T-helper 1 cell (primary cell): Measurements from ENCODE around the gene DYNLT2.
A peak's percentile ranks its signal among the peaks of the same experiment; 100 is the strongest.

ENCODE experiments used
- DNase-seq, 5 donors: peaks; one replicate each; pipeline ENCODE4 v3.0.0-alpha.2; 2012 to 2020
- total RNA-seq, 4 donors: gene quantifications; one replicate each; lab custom pipeline; 2026; lab: John Stamatoyannopoulos, UW

DYNLT2 gene, protein sequence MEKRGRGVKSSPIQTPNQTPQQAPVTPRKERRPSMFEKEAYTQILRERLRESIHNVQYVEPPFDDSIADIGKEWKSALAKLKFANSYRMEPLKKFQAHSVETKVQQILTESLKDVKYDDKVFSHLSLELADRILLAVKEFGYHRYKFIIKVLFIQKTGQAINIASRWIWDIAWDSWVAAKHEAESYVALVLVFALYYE
- total RNA-seq = 7.9 to 19.4 (median 12.1) reads per million in 4 donors

DNA sequence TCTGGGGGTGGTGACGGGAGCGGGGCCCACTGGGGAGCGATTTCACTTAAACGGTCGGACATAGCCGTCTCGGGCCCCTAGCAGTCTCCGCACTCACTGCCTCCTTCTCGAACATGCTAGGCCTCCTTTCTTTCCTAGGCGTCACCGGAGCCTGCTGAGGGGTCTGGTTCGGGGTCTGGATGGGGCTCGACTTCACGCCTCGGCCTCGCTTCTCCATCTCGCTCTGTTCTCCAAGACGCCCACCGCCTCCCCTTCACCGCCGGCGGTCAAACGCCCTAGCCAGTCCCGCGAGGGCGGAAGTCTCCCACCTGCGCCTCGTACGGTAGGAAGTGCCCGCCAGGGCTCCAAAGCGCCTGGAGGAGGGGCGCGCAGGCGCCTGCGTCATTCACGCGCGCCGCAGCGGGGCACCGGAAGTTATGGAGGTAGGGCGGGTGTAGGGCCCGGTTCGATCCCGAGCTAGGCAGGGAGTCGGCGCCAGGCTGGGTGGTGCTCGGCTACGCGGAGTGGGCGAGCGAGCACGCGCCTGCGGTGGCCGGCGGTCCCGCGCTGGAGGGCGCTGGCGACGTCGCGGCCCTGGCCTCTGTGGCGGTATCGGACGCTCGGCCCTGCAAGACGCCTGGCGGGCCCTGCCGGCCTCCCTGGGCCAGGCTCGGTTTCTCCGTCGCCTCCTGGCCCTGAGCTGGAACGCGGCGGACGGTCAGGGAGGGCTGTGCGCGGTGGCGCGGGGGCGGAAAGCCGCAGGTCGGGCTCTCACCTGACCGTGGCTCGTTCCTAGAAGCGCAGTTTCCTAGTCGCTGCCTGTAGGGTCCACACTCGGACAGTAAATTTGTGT is at the start of gene DYNLT2, which contains the start of gene ERMARD:
DYNLT2 (minus strand) TSS at position 331 of the 832 bp plus-strand sequence; CDS start at position 217, 114 bp downstream.
ERMARD (plus strand) TSS at position 381 of the 832 bp plus-strand sequence; CDS start at position 417, 36 bp downstream.
- peak; percentile 82 to 94 (median 89) for DNase-seq

DNA sequence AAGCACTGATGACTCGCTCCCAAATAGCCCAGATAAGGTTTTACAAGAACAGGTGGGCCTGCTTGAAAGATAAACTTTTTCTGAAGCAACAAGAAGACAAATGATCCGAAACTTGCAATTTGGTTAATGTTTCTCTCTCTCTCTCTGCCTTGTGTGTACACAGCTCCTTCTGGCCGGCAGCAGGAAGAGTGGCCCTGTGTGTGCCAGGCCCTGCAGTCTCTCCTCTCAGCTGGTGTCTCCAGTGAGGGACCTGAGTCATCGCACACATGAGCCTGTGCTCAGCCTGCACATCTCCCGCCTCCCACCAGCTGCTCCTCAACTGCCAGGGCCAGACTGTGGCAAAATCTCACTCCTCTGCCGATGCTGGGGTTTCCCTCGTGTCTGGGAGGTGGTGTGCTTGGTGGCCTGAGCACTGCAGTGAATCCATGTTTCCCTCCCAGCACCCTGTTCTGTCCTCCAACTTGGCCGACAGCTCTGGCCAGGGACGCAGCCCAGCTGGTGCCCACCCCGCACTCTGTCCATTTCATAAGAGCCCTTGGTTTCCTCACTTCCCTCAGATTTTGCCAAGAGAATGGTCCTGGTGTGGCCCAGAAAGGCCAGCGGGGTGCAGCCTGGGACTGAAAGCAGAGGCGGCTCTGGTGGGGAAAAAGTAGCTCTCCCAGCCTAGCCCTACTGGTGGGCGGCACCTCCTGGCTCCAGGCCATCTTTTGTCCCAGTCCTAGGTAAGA is 49.5 kb upstream of the DYNLT2 start:
- DNase-seq = no peak

DNA sequence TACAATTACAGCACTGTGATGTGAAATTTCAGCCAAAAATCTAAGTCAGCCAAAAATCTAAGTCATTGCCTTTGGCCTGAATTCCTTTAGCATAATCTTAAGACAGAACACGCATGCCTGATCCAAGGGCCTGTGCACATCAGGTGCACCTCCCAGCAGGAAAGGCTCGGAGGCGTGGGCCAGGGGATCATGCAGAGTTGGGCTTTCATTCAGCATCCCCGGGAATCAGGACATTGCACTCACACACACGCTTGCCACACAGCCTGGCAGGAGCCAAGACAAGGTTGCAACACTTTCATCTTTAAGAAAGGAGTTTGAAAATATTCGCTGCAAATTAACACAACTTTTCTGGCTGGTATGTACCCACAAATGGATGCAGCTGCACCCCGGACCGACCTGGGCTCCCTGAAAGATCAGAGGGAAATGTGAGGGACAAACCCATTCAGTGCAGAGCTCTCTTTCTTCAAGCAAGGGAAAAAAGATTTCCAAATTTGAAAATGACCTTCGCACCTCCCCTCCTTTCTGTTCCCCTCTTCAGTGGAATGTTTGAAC is 48.8 kb upstream of the DYNLT2 start:
- DNase-seq = no peak

DNA sequence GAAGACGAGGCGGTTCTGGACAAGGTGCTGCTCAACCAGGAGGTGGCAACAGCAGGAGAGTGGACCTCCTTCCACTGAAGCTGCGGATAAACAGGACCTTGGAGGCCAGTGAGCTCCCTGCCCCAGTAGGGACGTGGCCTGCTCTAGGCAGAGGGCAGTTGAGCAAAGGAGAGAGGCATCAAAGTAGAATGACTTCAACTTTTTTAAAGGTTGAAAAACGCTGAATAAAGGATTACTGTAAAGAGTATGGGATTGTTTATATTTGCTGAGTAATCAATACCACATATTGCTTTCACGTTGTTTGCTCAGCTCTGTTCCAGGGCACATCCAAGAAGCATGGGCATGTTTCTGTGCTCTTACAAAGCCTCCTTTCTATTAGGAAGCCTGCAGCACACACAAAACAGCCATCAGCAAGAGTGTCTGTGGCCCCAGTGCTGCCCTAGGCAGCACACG is 48.1 kb upstream of the DYNLT2 start:
- DNase-seq = no peak

DNA sequence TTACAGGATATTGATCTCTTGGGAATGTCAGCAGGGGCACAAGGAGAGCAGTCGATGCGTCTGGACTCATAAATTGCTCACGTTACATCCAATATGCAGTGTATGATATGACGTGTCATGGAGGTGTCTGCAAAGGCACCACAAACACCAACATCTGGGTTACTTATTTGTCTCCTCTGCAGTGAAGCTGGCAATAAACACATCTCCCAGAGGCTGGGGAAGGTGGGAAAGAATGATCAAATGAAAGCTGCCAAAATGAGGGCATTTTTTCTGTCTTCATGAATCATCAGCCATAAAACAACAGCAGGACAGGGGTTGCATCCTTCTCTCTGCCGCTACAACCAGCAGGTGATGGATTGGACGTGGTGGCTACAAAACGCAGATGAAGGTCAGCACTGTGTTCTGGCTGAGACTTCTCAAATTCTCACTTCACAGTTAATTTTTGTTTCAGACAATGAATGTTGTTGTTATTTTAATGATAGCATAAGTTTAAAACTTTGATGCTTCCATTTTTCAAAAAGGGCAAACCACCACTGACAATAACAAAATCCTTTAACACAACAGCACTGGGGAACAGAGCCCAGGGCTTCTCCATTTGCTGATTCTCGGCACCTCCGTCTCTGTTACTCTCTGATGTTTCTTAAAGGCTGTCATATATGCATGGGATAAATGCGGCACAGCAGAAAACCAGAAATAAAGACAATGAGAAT is 47.5 kb upstream of the DYNLT2 start:
- DNase-seq = no peak

DNA sequence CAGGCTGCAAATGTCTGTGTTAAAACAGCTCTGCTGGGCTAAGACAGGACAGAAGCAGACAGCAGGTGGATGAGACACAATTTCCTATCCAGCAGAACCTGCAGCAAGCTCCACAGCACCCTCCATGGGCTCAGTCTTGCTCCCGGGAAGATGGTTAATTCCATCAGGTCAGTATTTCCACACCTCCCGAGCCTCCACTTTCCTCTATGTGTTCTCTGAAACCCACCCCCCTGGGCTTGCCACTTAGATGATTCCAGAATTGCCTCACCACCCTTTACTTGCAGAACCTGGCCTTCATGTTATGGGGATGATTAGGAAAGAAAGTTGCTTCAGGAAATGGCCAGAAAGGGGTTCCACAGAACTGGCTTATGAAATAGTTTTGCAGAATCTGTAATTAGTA is 43.8 kb upstream of the DYNLT2 start:
- no peak for DNase-seq

DNA sequence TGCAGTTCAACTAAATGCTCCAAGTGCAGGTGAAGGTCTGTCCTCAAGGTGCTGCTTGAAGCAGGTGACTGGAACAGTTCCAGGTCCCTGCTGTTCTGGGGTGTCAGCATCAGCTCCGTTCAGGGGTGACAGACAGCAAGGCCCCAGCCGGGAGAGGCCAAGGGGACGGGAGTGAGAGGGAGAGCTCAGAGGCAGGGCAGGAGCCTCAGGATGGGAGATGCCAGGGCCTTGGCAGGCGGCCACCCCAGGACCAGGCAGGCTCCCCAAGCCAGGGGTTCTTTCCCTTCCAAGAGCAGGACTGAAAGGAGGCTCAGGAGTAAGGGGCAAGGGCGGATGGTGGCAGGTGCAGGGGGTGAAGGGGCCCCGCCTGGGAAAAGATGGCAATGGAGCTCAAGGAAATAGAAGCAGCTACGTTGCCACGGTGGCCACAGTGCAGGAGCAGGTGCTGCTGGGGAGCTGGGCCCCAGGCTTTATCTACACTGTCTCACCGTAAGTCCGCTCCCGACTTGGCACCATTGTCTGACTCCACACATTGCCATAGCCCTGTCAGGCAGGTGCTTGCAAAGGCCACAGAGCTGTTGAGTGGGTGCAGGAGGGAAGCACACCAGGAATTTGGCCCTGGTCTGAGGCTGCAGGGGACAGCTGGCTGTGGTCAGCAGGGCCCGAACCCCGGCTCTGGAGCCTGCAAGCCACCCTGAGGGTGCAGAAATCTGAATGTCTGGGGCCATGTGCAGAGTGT is 43.1 kb upstream of the DYNLT2 start:
- no peak for DNase-seq

DNA sequence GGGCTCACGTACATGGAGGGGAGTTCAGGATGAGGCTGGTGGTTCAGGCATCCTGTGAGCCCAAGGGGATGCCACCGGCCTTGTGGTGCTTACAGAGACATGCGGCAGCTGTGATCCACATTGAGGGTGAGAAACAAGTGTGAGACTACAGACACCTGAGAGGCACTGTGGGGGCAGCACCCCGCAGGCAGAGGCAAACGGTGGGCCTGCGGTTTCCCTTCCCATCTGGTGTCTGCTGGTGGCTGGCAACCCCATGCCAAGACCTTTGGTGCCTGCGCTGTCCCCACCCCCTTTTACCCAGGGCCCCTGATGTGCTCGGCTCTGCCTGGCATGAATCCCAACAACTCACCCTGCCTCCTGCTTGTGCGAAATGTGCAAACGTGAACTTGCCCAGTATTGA is 42.0 kb upstream of the DYNLT2 start:
- no peak for DNase-seq

DNA sequence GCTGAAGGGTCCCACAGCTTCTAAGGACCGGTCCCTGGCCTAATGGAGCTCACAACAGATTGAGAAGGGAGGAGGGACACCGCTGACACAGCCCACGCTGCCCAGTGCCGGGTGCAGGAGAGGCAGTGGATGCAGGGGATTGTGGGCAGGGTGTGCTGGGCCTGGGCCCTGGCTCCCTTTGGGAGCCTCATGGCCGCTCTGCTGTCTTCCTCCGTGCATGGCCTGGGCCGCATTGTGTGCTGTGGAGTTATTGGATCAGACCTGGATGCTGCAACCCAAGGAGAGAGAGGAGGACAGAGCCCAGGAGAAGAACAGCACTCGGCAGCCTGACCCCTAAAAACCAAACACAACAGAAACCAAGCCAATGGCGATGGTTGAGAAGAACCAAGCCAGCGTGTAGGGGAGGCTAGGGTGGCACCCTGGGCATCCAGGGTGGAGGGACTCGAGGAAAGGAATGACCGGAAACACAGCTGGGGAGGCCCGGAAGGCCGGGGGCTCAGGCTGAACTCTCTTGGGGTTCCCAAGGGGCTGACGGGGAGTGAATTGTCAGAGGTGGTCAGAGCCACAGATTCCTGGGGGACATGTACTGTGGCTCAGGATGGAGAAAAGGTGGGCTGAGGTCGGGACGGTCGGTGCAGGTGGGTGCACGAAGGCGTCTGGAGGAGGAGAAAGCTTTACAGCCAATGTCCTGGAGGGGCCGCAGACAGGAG is 41.1 kb upstream of the DYNLT2 start:
- DNase-seq = no peak

DNA sequence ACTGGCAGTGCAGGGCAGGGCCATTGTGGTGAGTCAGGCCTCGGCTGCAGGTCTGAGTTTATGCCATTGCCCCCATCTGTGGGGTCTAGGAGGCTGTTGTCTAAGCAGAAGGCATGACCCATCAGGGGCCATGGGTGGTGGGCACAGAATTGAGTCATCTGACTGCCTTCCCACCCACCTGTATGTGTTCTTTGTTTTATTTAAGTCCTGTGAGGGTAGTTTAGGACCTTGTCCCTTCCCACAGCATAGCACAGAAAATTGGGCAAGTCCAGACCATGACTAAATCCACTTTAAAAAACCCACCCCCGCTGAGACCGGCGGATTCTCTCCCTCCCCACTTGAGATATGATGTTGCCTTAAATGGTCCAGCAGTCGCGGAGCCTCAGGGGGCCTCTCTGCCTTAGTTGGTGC is 40.4 kb upstream of the DYNLT2 start:
- DNase-seq = no peak

DNA sequence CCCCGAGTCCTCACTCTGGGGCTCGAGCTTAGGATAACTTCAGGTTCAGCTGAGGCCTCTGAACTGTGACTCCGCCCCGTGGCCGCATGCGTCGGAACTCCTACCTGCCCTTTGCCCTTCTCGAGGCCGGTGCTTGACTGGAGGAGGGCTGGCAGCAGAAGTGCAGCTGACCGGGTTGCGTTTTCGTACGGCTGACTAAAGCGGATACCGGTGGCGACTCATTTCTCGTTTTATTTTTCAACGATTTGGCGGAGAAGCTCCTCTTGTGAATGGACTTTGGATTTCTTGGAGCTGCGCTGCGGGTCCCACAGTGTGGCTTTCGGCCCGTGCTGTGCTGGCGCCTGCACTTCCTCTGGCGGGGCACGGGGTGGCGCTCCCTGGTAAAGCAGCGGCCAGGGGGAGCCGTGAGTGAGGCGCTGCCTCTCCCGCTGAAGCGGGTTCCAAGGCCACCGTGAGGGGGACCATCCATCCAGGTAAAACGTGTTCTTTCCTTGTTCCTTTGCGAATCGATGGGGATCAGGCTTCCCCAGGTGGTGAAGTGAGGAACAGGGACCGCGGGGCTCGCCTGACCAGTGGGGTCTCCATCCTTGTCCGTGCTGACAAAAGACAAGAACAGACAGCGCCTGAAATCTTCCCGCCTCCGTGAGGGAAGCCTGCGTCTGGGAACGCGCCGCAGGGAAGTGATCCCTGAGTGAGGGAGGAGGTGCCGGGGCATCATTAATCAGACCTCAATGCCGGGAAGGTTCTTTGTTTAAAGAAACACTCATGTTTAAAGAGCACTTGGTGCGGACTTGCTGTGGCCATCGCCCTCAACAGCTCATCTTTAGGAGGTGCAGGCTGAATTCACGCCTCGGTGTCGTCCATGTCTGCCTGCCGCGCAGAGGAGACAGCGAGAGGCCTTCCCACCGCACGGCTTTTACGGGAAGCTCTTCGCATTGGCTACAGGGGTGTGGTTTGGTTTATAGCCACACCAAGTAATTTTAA is 38.9 kb upstream of the DYNLT2 start:
- peak; percentile 44 to 71 (median 60) for DNase-seq

DNA sequence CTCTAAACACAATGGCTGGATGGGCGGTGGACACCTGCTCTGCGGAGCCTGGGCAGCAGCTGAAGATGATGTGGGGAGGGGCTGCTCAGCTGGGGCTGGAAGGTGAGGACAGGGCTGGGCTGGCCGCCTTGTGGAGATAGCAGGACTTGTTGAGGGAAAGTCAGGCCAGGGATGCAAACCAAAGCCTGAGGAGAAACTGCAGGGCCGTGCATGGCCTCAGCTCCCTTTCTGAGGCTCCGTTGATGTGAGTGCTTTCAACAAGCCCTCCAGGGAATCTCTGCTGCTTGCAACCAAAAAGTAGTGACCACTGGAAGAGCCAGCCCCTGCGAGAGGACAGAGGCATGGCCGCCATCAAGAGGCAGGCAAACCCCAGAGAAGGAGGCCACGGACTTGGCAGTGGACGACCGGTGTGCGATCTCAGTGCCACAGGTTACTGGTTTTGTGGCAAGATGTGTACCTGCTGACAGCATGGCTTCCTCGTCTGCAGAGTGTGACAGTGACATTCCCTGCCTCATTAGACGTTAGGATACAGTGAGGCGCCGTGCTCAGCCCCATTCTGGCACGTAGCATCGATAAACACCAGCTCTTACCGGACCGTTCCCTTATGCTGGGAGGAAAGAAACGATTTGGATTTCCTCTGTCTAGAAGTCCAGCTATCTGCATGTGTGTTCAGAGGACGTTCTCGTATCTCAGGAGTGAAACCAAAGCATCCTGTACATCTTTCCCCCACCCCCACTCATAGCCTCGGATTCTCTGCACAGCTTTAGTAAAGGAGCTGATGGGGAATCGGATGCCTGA is 38.0 kb upstream of the DYNLT2 start:
- no peak for DNase-seq

DNA sequence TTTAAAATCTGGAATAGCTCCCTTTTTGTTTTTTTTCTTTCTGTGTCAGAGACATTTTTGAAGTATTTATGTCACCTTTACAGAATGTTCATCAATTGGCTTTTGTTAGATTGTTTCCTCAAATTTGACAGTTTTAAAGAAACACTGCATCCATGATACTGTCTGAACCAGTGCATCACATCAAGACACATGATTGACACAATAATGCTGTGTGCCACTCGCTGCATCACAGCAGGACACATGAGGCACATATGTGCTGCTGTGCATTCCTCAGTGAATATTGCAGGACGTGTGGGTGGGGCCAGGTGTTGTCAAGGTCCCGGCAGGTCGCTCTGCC is 37.4 kb upstream of the DYNLT2 start:
- no peak for DNase-seq

DNA sequence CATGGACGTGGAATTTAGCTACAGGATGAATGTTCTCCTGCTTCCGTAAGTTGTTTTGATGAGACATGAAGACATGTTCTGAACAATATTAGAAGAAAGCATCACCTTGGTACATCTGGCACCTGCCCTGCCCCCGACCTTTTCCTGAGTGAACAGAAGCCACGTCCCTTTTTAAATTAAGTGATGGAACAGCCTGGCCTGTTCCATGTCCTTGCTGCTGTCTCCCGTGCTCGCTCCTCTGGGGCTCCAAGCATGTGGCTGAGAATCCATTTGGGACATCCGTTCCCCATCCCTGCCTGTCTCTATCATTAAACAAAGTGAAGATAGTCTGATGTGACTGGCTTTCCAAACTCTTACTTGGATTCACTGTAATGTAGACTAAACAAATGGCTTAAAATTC is 36.4 kb upstream of the DYNLT2 start:
- DNase-seq = no peak

DNA sequence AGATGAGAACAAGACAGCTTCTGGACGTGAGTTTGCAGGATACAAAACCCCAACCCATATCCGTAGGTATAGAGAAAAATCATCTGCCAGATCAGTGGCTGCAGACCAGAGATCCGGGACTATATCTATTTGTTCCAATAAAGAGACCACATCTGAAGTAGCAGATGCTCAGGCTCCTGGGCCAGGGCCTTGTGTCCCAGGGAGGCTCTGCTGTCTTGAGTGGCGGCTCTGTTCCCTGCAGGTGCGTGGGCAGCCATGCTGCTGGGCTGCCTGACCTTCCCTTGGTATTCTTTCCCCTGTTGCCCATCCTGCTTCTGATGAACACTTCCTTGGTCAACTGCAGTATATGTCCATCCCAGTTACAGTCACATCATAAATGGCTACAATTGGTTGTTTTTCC is 35.0 kb upstream of the DYNLT2 start:
- DNase-seq = no peak

DNA sequence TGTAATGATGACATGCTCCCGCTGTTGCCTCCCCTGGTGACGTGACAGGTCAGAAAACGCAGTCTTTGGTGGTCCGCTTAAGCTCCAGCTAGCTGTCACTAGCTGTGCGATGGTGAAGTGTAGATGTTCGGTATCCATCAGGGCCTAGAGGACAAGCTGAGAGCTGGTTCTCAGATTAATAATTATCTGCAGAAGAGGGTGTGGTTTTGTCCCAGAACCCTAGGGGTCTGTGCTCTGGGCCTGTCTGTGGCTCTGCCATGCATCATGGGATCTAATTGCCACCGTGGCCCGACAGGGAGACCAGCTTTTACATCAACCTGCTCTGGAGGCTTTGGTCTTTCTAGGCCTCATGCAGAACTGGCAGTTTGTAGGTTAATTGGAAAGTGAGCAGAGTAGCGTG is 34.2 kb upstream of the DYNLT2 start:
- no peak for DNase-seq

DNA sequence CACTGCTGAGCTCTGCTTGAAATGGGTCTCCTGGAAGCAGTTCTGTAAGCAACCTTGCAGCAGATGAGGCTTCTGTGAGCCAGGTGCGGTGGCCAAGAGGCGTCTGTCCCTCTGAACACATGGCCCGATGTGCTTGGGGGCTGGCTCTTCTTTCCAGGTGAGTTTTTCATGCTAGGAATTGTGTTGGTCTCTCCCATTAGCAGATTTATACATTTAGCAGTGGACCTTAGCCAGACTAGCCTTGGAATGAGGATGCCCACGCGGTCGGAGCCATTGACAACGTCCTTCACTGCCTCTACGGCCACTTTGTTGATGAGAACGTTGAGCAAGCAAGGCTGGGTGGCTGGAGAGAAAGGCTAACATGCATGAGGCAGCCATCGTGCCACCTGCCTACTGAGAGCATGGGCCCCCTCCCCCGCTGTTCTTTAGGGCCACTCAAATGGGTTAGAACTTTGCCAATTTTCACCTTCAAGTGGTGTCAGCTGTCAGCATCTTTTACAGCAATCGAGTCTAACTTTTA is 33.5 kb upstream of the DYNLT2 start:
- no peak for DNase-seq

DNA sequence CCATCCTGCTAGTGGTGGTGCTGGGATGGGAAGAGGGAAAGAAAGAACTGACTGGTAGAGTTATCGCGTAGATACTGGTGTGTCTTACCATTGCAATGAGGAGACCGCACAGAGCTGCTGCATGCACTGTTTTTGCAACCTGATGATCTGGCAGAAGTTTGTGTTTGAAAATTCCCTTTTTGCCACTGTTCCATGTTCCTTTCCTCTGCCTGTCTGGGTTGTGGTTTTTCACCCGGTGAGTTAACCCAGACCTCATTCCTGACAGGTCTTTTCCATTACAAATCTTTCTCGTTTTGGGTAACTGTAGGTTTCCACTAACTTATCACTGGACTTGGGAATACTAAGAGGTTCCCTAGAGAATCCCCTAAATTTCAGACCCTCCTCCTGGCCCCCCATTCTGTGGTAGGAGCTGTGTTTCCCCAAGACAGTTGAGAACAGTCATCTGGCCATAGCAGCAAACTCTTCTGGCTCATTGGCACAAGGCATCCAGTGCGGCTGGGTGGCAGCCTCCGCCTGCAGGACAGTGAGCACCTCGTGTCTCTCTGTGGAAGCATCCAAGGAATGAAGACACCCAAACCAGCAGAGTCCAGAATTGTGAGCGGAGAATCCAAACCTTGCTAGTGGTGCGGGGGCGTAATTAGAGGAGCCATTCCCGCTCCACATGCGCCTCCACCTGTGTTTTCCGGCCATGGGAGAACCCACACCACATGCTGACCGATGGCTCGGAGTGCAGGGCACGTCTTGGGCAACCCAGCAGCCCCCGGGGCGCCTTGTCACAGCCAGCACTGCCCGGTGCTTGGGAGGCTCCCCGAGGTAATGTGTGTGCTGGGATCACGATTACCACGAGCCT is 32.8 kb upstream of the DYNLT2 start:
- no peak for DNase-seq
